ENCODE data around the gene LRRD1. TPM values are rescaled to one million over a fixed set of nuclear protein-coding genes. Genes with fewer than 3 reads are reported as not detected.

The LRRD1 gene
- total RNA-seq, 1 experiment from 2014 or later, result not detected

- ChIA-PET POLR2A (interaction anchor here (1.0 to 1.3 kb wide), 3 partner anchors 111 to 312 kb away, joined by 3 to 6 read pairs (median 4); partner anchors contain the start of genes ANKIB1, GATAD1 and KRIT1), CTCF (interaction anchor here (1.0 to 1.6 kb wide), 6 partner anchors 44 to 393 kb away, joined by 4 to 8 read pairs (median 5); partner anchors contain the start of genes GATAD1, LRRD1, PEX1 and RBM48)
- Mint-ChIP-seq H3K27me3 (ENCODE audit: low read depth) (no peaks in the 10 kb centered on the region), H3K9me3 (peaks cover 12% of the 10 kb centered on the region), H3K4me3 (peak overlapping the region; percentile 98), H3K27ac (peak overlapping the region; percentile 100), H3K4me1 (peaks cover 20% of the 10 kb centered on the region), H3K36me3 (peaks cover 17% of the 10 kb centered on the region)
- ATAC-seq, result peak; percentile 1; the same call in 1 of the 2 replicates
- no peak for TF ChIP-seq ZNF219 (CRISPR knock-in tag; IDR thresholded peaks at IDR 0.05; ENCODE audit: borderline replicate concordance)
- no peak for TF ChIP-seq ETV6 (CRISPR knock-in tag; IDR thresholded peaks at IDR 0.05)
- no peak for TF ChIP-seq ATF2 (CRISPR knock-in tag; IDR thresholded peaks at IDR 0.05; ENCODE audit: borderline replicate concordance, low read depth)
- TF ChIP-seq E2F5 (CRISPR knock-in tag; IDR thresholded peaks at IDR 0.05), result no peak
- TF ChIP-seq ESRRA (CRISPR knock-in tag; IDR thresholded peaks at IDR 0.05; ENCODE audit: borderline replicate concordance), result no peak
- no peak for TF ChIP-seq ATF6 (CRISPR knock-in tag; IDR thresholded peaks at IDR 0.05)
- no peak for TF ChIP-seq ZNF396 (CRISPR knock-in tag; IDR thresholded peaks at IDR 0.05; ENCODE audit: borderline replicate concordance)
- no peak for TF ChIP-seq CDX4 (CRISPR knock-in tag; IDR thresholded peaks at IDR 0.05; ENCODE audit: borderline replicate concordance)
- no peak for TF ChIP-seq ZNF671 (CRISPR knock-in tag; IDR thresholded peaks at IDR 0.05)
- no peak for TF ChIP-seq AR (CRISPR knock-in tag; IDR thresholded peaks at IDR 0.05)
- TF ChIP-seq SMAD4 (CRISPR knock-in tag; IDR thresholded peaks at IDR 0.05), result no peak
- TF ChIP-seq MYBL2 (CRISPR knock-in tag; IDR thresholded peaks at IDR 0.05), result no peak
- TF ChIP-seq FOXJ3 (CRISPR knock-in tag; IDR thresholded peaks at IDR 0.05; ENCODE audit: borderline replicate concordance), result no peak
- TF ChIP-seq FOXK1 (CRISPR knock-in tag; IDR thresholded peaks at IDR 0.05), result no peak
- no peak for TF ChIP-seq GRHL2 (CRISPR knock-in tag; IDR thresholded peaks at IDR 0.05; ENCODE audit: insufficient replicate concordance, severe bottlenecking)
- TF ChIP-seq MLX (CRISPR knock-in tag; IDR thresholded peaks at IDR 0.05), result no peak
- TF ChIP-seq SMAD3 (CRISPR knock-in tag; IDR thresholded peaks at IDR 0.05; ENCODE audit: borderline replicate concordance), result no peak
- TF ChIP-seq TCF7 (CRISPR knock-in tag; IDR thresholded peaks at IDR 0.05; ENCODE audit: low read depth), result no peak
- TF ChIP-seq SOX15 (CRISPR knock-in tag; IDR thresholded peaks at IDR 0.05), result no peak
- DNase-seq (ENCODE audit: low spot score), result no peak
Observed at GRCh38 chr7:92135052-92135889, 43.7 kb downstream of the LRRD1 start.
